HG02798 (cell line): ENCODE measurements around the gene FASN.
A peak's percentile ranks its signal among the peaks of the same experiment; 100 is the strongest.

Experiments used
- ATAC-seq: cut with Tn5 transposase; IDR thresholded peaks from one replicate; pipeline ENCODE4 v1.9.1; 2021; ENCODE audit warnings: mild to moderate bottlenecking; ENCODE audit not compliant: unreplicated experiment, poor library complexity

Gene FASN

DNA sequence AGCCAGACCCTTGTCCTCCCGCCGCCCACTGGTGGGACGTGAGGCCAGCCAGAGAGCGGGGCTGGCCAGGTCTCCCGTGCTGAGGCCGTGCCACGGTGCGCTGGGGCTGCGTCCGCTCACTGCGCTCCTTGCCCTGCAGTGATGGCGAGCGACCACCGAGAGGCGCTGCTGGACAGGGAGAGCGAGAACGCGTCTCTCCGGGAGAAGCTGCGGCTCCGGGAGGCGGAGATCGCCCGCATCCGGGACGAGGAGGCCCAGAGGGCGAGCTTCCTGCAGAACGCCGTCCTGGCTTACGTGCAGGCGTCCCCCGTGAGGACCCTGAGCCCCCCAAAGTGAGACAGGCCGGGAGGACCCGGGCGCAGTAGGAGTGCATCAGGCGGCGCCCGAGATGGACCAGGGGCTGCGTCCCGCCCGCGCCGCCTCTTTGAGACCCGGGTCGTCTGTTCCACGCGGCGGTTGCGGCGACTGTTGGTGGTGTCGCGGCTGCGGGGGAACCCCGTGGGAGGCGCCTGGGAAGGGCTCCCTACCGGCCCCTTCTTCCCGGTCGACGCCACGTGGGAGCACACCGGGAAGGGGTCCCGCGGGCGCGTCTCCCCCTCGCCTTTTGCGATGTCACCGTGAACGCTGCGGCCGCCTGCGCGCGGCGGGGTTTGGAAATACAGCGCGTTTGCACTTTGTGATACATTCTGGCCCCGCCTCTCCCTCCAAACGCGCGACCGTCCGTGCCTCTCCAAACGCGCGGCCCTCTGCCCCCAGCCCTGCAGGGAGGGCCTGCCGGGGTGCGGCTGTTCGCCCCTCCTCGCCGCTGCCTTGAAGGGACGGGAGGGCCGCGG, 67.3 kb downstream of the FASN start:
- ATAC-seq, result peak; percentile 43

DNA sequence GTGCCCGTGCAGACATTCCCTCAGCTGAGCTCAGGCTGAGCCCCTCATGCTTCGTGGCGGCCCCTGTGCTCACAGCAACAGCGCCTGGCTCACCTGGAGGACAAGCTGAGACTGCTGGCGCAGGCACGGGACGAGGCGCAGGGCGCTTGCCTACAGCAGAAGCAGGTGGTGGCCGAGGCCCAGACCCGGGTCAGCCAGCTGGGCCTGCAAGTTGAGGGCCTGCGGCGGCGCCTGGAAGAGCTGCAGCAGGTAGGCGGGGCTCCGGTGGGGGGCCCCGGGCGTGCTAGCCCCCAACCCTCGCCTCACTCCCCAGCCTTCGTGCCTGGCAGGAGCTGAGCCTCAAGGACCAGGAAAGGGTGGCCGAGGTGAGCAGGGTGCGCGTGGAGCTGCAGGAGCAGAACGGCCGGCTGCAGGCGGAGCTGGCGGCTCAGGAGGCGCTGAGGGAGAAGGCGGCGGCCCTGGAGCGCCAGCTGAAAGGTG, 68.0 kb downstream of the FASN start:
- ATAC-seq, result no peak

DNA sequence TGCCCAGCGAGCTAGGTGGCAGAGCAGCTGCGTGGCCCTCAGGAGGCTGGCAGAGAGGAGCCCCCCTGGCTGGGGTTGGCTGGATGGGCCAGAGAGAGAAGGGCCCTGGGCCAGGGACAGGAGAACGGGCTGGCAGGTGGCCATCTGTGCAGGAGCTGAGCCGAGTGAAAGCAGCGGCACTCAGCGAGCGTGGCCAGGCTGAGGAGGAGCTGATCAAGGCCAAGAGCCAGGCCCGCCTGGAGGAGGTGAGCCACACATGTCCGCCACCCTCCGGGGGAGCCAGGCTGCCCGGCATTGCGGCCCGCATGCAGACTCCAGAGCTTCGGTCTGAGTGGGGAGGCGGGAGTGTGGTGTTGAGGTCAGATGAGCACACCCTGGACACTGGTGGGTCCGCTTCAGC, 68.6 kb downstream of the FASN start:
- no peak for ATAC-seq

DNA sequence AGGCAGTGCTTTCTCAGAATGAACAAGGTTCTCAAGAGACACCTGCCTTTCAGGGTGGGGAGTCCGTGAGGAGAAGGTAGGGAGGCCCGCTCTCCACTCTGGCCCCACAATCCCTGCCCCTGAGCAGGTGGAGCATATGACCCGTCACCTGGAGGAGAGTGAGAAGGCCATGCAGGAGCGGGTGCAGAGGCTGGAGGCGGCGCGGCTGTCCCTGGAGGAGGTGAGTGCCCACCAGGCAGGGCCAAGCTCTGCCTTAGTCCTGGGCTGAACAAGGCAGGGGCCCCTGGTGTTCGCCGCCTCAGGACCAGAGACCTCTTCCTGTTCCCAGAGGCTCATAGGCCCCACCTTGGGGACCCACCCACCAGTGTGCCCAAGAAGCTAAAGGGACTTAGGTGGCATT, 69.1 kb downstream of the FASN start:
- ATAC-seq, result no peak
